ENCODE results near the gene SH3BP2.
A peak's percentile ranks its signal among the peaks of the same experiment; 100 is the strongest.

The SH3BP2 gene

DNA sequence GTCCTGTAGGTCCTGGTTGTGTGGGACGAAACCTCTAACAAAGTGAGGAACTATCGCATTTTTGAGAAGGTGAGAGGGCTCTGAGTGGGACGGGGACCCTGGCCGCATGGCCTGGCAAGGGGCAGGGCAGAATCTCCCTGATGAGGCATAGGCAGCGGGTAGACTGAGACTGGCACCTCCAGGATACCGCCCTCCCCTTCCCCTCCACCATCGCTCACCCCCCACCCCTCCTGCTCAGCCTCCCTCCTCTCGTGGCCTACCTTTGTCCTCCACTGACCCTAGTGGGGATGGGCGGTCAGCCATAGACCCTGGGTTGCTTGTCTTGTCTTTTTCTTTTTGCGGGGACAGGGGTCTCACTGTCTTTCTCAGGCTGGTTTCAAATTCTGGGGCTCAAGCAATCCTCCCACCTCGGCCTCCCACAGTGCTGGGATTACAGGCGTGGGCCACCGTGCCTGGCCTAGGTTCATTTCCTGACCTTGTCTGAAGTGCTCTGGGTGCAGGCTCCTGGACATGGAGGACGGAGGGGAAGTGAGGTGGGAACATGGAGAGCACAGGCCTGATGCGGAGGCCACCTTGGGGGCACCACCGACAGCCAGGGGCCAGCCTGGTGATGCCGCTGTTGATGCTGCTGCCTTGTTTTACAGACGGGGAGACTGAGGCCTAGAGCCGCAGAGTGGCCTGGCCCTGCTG lies 40.2 kb downstream of the SH3BP2 start:
- DNase-seq (ENCODE audit: low read depth in 2 of 2), result no peak

DNA sequence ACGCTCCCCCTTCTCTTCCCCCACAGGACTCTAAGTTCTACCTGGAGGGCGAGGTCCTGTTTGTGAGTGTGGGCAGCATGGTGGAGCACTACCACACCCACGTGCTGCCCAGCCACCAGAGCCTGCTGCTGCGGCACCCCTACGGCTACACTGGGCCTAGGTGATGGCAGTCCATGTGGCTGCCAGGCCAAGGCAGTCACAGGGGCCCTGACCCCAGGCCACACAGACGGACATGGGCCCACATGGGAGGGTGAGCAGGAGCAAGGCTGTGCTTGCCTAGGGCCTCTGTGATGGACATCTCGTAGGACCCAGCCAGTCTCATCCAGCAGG lies 40.8 kb downstream of the SH3BP2 start:
- no peak for DNase-seq (ENCODE audit: low read depth in 2 of 2)

DNA sequence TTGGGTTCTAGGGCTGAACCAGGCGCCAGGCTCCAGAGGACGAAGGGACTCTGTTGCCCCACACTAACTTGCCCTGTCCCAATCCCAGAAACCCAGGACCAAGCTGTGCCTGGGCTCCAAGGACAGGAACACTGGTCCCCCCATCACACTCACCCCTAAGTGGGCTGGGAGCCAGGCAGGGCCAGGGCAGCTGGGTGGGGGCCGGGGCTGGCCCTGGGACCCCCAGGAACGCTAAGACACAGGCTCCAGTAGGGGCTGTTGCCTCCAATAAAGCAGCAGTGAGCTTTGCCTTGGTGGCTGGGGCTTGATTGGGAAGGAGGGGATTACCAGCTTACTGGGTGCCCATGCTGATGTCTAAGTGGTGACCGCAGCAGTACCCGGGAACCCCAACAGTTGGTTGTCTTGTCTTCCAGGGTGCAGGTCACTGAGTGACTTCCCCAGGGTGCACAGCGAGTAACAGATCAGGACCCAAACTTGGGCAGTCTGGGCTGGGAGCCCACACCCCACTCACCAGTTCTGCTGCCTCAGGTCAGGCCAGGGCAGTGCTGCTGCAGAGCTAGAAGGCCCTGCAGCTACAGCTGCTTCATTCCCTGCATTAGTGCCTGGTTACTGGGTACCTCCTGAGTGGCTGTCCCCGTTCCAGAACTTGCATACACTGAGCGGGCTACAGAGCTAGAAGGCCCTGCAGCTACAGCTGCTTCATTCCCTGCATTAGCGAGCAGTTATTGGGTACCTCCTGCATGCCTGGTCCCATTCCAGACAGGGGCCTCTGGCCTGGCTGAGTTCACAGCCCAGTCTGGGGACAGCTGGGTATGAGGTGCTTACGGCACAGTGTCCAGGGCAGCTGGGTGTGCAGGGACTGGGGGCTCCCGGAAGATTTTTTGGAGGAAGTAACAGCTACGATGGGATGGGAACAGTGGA lies 41.4 kb downstream of the SH3BP2 start:
- DNase-seq (ENCODE audit: low read depth in 2 of 2), result no peak

DNA sequence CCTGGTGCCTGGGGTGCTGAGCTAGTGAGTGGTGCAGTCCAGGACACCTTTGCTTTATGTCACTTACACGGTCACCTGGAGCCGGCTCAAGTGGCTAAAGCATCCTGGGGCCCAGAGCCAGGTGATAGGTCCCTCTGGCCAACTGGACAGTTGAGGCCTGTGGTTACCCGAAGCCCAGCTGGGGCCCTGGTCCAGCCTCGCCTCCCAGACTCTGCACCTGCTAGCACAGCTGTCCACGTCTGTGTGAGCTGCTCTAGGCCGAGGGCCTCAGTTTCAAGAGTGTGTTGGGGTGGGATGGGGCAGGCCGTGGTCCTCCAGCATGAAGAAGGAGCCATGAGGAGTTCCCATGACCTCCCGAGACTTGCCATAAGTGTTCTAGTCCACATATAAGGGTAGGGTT lies 43.1 kb downstream of the SH3BP2 start:
- DNase-seq (ENCODE audit: low read depth in 2 of 2), result no peak

DNA sequence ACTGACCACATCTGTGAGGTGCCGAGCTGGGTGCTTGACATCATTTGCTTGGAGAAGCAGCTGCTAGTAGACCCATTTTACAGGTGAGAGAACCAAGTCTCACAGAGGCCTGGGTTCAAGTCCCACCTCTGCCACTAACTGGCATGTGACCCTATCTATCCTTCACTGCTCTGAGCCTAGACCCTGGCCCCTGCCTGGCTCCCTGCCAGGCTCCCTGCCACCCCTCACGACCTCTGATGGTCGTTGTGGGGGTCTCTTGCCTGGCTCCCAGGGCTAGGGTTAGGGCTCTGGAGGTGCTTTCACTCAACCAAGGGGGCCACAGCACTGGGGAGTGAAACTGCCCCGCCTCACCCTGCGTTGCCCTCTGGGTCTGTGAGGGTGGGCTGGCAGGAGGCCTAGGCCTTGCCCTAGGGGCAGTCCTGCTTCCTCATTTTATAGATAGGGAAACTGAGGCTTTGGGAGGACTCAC lies 43.5 kb downstream of the SH3BP2 start:
- no peak for DNase-seq (ENCODE audit: low read depth in 2 of 2)

- DNase-seq (ENCODE audit: low read depth in 2 of 2), result no peak
Measured at GRCh38 chr4:2837110-2837903, 44.4 kb downstream of the SH3BP2 start.

DNA sequence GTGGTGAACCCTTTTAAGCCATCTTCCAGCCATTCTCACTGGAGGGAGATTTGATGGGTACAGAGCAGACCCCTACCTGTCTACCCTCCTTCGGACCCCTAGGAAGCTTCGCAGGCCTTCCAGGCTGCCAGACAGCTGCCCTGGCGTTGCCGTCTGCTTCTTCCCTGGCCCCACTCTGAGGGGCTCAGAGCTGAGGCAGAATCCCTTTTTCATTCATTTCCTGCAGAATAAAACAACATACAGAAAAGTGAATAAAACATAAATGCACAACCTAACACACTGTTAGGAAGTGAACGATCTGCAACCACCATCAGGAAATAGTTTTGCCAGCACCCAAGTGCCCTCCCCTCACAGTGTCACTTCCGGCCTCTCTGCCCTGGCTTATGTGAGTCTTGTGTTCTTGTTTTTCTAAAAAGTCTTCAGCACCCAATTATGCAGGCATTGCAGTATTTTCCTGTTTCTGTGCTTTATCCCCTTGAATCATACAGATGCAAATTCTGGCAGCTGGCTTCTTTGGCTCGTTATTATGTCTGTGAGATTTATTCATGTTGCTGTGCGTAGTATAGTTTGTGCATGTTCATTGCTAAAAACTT lies 45.1 kb downstream of the SH3BP2 start:
- DNase-seq (ENCODE audit: low read depth in 2 of 2), result peak; percentile 27 to 38

GRCh38 chr4:2839060-2839459 lies 46.2 kb downstream of the SH3BP2 start:
- DNase-seq (ENCODE audit: low read depth in 2 of 2), result no peak

DNA sequence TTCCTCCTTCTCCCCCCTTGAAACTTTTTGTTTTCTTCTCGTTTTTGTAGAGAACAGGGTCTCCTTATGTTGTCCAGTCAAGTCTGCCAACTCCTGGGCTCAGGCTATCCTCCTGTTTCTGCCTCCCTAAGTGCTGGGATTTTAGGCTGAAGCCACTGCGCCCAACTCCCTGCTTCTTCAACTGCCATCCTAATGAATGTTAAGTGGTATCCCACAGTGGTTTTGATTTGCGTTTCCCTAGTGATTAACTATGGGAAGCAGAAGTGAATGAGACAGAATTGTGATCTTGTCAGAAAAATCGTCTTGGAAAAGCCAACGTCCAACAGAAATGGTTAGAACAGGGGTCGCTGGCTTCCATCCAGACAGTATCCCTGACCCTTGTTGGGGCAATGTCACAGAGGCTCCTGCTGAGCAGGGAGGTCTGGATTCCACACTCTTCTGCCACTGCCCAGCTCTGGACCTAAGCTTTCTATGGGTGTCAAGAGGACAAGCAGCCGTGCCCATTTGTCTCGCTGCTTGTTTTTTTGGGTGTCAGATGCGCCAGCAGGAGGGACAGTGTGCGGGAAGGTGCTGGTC lies 49.9 kb downstream of the SH3BP2 start:
- no peak for DNase-seq (ENCODE audit: low read depth in 2 of 2)

DNA sequence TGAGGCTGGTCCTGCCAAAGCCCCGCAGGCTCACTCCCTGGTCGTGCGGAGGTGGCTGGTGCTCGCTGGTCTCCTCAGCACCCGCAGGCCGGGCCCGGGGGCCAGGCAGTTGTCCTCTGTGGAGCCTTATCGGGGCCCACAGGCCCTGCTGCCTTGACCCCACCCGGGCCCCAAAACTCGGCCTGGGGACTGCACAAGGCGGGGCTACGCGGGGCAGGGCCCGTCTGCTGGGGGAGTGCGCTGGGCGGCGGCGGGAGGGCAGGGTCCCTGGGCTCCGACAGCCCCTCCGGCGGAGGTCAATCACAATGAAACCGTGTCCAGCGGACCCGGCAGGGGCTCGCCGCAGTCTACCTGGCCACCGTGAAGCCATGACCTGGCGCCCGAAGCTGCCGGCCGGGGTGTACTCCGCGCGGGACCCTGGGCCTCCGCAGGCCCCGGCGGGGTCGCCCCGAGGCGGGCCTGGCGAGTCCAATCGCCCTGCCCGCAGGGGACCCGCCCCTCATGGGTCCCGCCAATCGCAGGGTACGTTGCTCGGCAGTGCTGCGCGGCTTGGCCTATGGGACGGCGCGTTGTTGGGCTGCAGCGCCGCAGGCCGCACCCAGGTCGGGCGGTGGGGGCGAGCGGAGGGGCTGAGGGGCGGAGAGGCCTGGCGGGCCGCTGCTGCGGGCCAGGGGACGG lies 50.5 kb downstream of the SH3BP2 start, which contains the start of gene ADD1:
TSS of gene ADD1 (plus strand) at position 582 of the 678 bp plus-strand sequence. CDS start 32,072 bp downstream, outside the sequence.
- DNase-seq (ENCODE audit: low read depth in 2 of 2), result peak; percentile 85 to 94

DNA sequence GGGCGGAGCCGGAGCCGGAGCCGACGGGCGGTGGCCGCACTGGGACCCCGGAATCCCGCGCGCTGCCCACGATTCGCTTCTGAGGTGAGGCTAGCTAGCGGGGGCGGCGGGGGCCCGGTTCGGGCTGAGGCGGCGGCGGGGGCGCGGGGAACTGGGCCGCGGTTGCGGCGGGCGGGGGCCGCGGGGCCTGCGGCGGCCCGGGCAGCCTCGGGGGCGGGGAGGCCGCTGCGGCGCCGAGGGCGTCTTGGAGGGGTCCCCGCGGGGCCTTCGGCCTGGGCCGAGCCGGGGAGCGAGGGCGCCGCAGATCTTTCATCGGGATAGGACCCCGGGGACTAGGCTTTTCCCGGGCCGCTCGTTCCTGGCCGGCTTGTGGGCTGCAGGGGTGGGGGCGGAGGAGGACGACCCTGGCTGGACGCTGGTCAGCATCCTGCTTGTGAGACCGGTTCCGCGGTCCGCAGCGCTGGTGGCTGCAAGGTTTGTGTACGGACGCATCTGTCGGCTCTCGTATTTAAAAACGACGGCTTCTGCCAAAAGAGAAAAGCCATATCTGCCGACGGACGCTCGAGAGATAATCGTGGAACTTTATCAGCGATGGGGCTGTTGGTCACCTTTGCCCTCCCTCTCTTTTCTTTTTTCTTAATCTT lies 51.2 kb downstream of the SH3BP2 start:
- DNase-seq (ENCODE audit: low read depth in 2 of 2), result no peak

DNA sequence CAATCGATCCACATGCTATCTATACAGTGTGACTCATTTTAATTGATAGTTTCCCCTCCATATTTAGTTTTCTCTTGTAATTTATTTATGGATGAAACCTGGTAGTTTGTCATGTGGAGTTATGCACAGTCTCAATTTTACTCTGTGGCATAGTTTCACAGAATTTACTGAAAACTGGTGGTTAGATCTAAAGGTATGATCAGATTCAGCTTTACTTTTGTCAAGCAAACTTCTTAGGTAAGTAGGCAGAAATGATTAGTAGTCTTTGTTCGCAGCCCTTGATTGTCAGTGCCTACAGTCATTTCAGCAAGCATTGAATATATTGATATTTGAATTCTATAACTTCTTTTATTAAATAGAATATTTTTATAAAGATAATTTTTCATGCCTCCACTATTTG lies 53.3 kb downstream of the SH3BP2 start:
- no peak for DNase-seq (ENCODE audit: low read depth in 2 of 2)

DNA sequence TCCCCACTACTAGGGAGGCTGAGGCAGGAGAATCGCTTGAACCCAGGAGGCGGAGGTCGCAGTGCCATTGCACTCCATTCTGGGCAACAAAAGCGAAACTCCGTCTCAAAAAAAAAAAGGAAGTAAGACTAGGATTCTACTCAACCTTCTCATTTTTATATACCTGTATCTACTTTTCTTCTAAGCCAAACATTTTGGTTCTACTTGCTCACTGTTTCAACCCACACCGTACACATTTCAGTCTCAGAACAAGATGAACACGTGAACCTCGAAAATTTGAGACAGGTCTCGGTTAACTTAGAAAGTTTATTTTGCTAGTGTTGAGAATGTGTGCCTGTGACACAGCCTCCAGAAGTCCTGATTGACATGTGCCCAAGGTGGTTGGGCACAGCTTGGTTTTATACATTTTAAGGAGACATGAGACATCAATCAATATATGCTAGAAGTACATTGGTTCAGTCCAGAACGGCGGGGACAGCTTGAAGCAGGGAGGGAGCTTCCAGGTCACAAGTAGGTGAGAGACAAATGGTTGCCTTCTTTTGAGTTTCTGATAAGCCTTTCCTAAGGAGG lies 54.5 kb downstream of the SH3BP2 start:
- no peak for DNase-seq (ENCODE audit: low read depth in 2 of 2)

GRCh38 chr4:2848449-2848848 lies 55.6 kb downstream of the SH3BP2 start:
- no peak for DNase-seq (ENCODE audit: low read depth in 2 of 2)

DNA sequence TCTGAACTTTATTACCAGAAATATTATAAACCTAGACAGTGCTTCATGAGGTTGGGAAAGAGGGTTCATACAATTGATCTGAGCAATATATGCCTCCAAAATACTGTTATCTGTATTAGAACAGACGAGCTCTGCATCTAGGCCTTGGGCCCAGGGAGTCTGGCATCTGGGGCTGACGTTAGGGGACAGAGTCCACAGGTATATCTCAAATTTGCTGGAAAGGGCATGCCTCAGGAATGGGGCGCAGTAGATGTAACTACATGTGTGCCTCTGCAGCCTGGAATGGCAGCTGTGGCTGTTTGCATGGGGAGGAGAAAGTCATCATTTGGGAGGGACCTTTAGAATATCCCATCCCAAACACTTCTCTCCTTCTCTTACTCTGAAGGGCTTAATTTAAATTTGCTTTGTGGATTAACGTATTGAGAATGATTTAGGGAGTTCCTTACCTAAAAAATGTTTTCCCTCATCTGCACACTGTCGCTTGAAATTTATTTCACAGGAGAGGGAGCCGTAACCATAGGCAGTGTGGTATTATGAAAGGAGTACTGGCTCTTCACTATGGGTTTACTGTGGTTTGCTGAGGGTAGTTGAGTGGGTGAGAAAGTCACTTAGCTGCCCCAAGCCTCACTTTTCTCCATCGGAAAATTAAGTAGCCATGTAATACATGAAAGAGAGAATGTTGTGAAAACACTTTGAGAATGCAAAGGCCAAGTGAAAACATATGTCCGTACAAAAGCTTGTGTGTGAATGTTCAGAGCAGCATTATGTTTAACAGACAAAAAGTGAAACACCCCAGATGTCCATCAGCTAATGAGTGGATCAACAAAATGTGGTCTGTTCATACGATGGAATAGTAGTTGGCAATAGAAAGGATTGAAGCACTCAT lies 56.6 kb downstream of the SH3BP2 start:
- DNase-seq (ENCODE audit: low read depth in 2 of 2), result no peak

DNA sequence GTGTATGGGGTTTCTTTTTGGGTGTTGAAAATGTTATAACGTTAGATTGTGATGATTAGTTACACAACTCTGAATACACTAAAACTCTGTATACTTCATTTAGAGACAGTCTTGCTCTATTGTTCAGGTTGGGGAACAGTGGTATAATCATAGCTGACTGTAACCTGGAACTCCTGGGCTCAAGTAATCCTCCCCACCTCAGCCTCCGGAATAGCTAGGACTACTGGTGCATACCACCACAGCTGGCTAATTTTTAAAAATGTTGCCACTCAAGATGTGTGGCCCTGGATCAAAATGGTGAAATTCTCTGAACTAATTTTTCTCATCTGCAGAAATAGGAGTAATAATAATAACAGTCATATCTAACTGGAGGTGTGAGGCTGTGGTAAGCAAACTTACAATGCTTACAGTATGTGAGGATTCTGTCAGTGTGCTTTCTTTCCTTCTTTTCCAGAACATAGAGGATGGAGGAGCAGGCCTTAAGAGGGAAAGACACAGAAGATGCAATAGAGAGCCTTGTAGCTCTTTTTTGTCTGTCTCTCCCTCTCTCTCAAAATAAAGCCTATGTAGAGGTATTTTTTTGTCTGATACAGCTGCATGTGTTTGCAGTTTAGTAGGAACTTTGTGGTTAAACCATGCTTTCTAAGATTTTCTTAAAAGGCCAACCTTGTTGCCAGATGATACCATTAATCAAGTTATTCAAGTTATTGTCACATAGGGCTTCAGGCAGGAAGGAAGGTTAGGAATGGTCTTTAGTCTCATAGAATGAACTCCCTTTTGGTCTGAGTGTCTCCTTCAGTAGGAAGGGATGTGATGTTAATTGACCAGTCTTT lies 58.3 kb downstream of the SH3BP2 start:
- no peak for DNase-seq (ENCODE audit: low read depth in 2 of 2)

DNA sequence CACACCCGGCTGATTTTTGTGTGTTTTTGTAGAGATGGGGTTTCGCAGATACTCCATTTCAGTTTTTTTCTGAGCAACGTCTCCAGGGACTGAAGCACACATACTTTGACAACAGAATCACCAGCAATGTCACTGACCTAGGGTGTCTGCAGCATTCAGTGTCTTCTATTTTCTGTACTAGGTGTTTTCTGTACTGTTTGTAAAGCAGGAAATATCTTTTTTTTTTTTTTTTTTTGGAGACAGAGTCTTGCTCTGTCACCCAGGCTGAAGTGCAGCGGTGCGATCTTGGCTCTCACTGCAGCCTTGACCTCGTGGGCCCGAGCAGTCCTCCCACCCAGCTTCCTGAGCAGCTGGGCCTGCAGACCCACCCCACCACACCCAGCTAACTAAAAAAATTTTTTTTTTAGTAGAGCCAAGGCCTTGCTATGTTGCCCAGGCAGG lies 59.6 kb downstream of the SH3BP2 start:
- DNase-seq (ENCODE audit: low read depth in 2 of 2), result no peak

DNA sequence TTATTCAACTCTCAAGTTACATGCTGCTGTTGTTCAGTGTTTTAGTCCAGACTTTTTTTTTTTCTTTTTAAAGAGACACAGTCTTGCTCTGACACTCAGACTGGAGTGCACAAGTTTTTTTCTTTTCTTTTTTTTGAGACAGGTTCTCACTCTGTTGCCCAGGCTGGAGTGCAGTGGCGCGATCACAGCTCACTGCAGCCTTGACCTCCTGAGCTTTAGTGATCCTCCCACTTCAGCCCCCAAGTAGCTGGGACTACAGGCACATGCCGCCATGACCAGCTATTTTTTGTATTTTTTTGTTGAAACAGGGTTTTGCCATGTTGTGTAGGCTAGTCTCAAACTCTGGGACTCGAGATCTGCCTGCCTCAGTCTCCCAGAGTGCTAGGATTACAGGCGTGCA lies 62.7 kb downstream of the SH3BP2 start:
- no peak for DNase-seq (ENCODE audit: low read depth in 2 of 2)
